ENCODE results near the gene CHD3.

Gene CHD3

GRCh38 chr17:7852919-7853690 is 35.5 kb upstream of the CHD3 start:
- no peaks in the 10 kb centered on the region for H3K27me3 ChIP-seq (ENCODE audit: insufficient read depth, low read length, poor library complexity, severe bottlenecking)
- H3K4me2 ChIP-seq (ENCODE audit: low read depth, low read length, poor library complexity, severe bottlenecking) = no peak overlapping the region
- no peak overlapping the region for H2AFZ ChIP-seq (ENCODE audit: low read length)
- H3K36me3 ChIP-seq (ENCODE audit: insufficient read depth, low read length) = peaks cover 47% of the 10 kb centered on the region; the same call in 1 of the 2 replicates
- H4K20me1 ChIP-seq (ENCODE audit: insufficient read depth, low read length, poor library complexity, severe bottlenecking) = peaks cover 18% of the 10 kb centered on the region
- 0 out of 2 replicates have a peak, but pooled peaks cover 1% of the 10 kb centered on the region for H3K79me2 ChIP-seq (ENCODE audit: insufficient read depth, low read length)
- TF ChIP-seq CTCF (conservative IDR thresholded peaks at IDR 0.05; ENCODE audit: low read length) (no peak), EZH2phosphoT487 (IDR thresholded peaks at IDR 0.05; ENCODE audit: borderline replicate concordance) (no peak)
- no peaks in the 10 kb centered on the region for H3F3A ChIP-seq (ENCODE audit: low read depth)
- no peak overlapping the region for H3K4me3 ChIP-seq (ENCODE audit: low read length, poor library complexity, severe bottlenecking)
- H3K4me1 ChIP-seq (ENCODE audit: insufficient read depth, low read length, poor library complexity, severe bottlenecking) = peaks cover 15% of the 10 kb centered on the region
- no peaks in the 10 kb centered on the region for H3K9me2 ChIP-seq (replicated peaks; ENCODE audit: low read depth, low read length)
- no peak overlapping the region for H3K9ac ChIP-seq (ENCODE audit: low read depth, low read length, poor library complexity, severe bottlenecking)
- no peaks in the 10 kb centered on the region for H3K9me3 ChIP-seq (ENCODE audit: insufficient read depth, low read depth, low read length)

DNA sequence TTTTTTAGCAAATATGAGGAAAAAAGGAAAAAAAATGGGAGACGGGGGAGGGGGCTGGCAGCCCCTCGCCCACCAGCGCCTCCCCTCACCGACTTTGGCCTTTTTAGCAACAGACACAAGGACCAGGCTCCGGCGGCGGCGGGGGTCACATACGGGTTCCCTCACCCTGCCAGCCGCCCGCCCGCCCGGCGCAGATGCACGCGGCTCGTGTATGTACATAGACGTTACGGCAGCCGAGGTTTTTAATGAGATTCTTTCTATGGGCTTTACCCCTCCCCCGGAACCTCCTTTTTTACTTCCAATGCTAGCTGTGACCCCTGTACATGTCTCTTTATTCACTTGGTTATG is 34.9 kb upstream of the CHD3 start:
- Histone ChIP-seq H3K9ac (ENCODE audit: low read depth, low read length, poor library complexity, severe bottlenecking) (no peak overlapping the region), H3K79me2 (ENCODE audit: insufficient read depth, low read length) (0 out of 2 replicates have a peak, but pooled peaks cover 7% of the 10 kb centered on the region), H4K20me1 (ENCODE audit: insufficient read depth, low read length, poor library complexity, severe bottlenecking) (peaks cover 16% of the 10 kb centered on the region), H3K4me2 (ENCODE audit: low read depth, low read length, poor library complexity, severe bottlenecking) (no peak overlapping the region), H3K9me2 (replicated peaks; ENCODE audit: low read depth, low read length) (no peaks in the 10 kb centered on the region), H3K4me1 (ENCODE audit: insufficient read depth, low read length, poor library complexity, severe bottlenecking) (peaks cover 19% of the 10 kb centered on the region), H3K4me3 (ENCODE audit: low read length, poor library complexity, severe bottlenecking) (no peak overlapping the region), H3F3A (ENCODE audit: low read depth) (no peaks in the 10 kb centered on the region), H3K27me3 (ENCODE audit: insufficient read depth, low read length, poor library complexity, severe bottlenecking) (no peaks in the 10 kb centered on the region), H3K36me3 (ENCODE audit: insufficient read depth, low read length) (peaks cover 45% of the 10 kb centered on the region; the same call in 1 of the 2 replicates), H2AFZ (ENCODE audit: low read length) (no peak overlapping the region), H3K9me3 (ENCODE audit: insufficient read depth, low read depth, low read length) (no peaks in the 10 kb centered on the region)
- no peak for TF ChIP-seq CTCF (conservative IDR thresholded peaks at IDR 0.05; ENCODE audit: low read length)
- TF ChIP-seq EZH2phosphoT487 (IDR thresholded peaks at IDR 0.05; ENCODE audit: borderline replicate concordance) = no peak

GRCh38 chr17:7854078-7854777 is 34.4 kb upstream of the CHD3 start:
- H3K9ac ChIP-seq (ENCODE audit: low read depth, low read length, poor library complexity, severe bottlenecking) = no peak overlapping the region
- peaks cover 19% of the 10 kb centered on the region for H3K4me1 ChIP-seq (ENCODE audit: insufficient read depth, low read length, poor library complexity, severe bottlenecking)
- H2AFZ ChIP-seq (ENCODE audit: low read length) = no peak overlapping the region

More at GRCh38 chr17:7854078-7854777, 34.4 kb upstream of the CHD3 start:
- peaks cover 39% of the 10 kb centered on the region; the same call in 1 of the 2 replicates for H3K36me3 ChIP-seq (ENCODE audit: insufficient read depth, low read length)
- 0 out of 2 replicates have a peak, but pooled peaks cover 8% of the 10 kb centered on the region for H3K79me2 ChIP-seq (ENCODE audit: insufficient read depth, low read length)
- no peaks in the 10 kb centered on the region for H3K27me3 ChIP-seq (ENCODE audit: insufficient read depth, low read length, poor library complexity, severe bottlenecking)
- H3K9me3 ChIP-seq (ENCODE audit: insufficient read depth, low read depth, low read length) = no peaks in the 10 kb centered on the region
- H3F3A ChIP-seq (ENCODE audit: low read depth) = no peaks in the 10 kb centered on the region
- TF ChIP-seq CTCF (conservative IDR thresholded peaks at IDR 0.05; ENCODE audit: low read length) = no peak
- TF ChIP-seq EZH2phosphoT487 (IDR thresholded peaks at IDR 0.05; ENCODE audit: borderline replicate concordance) = no peak
- no peak overlapping the region for H3K4me3 ChIP-seq (ENCODE audit: low read length, poor library complexity, severe bottlenecking)
- no peak overlapping the region for H3K4me2 ChIP-seq (ENCODE audit: low read depth, low read length, poor library complexity, severe bottlenecking)
- no peaks in the 10 kb centered on the region for H3K9me2 ChIP-seq (replicated peaks; ENCODE audit: low read depth, low read length)
- peaks cover 16% of the 10 kb centered on the region for H4K20me1 ChIP-seq (ENCODE audit: insufficient read depth, low read length, poor library complexity, severe bottlenecking)

Measured in Loucy (cell line).